OCI-LY7 (cell line): ENCODE results near the gene VWA5B1.
"Not testable (repeated sequence)": the region's sequence is repeated elsewhere in the genome, so short reads cannot be mapped to it uniquely, and the experiment has no call there.

Experiments used
- CTCF ChIP-seq: fragments of 200-600 bp; sonication (generic); conservative IDR thresholded peaks from 2 replicates; pipeline ENCODE4 v1.5.1; 2014; ENCODE audit warnings: mild to moderate bottlenecking, antibody characterized with exemption, low read length, moderate library complexity, mixed read lengths
- EZH2phosphoT487 ChIP-seq: fragments of 200-600 bp; sonication (generic); IDR thresholded peaks from 2 replicates; pipeline ENCODE4 v1.6.1; 2018; ENCODE audit warnings: low read depth, borderline replicate concordance, mild to moderate bottlenecking, mixed run types, antibody characterized with exemption, low read length, moderate library complexity, mixed read lengths

DNA sequence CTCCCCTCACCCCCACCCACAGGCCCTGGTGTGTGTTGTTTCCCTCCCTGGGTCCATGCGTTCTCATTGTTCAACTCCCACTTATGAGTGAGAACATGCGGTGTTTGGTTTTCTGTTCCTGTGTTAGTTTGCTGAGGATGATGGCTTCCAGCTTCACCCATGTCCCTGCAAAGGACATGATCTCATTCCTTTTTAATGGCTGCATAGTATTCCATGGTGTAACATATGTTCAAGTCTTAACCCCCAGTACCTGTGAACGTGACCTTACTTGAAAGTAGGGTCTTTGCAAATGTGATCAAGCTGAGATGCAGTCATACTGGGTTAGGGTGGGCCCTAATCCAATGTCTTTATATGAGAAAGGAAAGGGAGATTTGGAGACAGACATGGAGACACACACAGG is 3.0 kb upstream of the VWA5B1 start:
- not testable (repeated sequence) for TF ChIP-seq CTCF, EZH2phosphoT487
